H1 (cell line): ENCODE measurements around the gene SPDYC. TPM values are rescaled to one million over a fixed set of nuclear protein-coding genes. Genes with fewer than 3 reads are reported as not detected.

Experiments
- ATF3 ChIP-seq: IDR thresholded peaks from 2 replicates; pipeline ENCODE4 v1.6.1; 2011; ENCODE audit warnings: low read depth, mild to moderate bottlenecking, low read length; ENCODE audit not compliant: insufficient read depth
- CHD7 ChIP-seq: fragments of 300-600 bp; sonication (generic); IDR thresholded peaks from 2 replicates; pipeline ENCODE4 v1.7.1; 2012; ENCODE audit warnings: low read length, moderate library complexity, mild to moderate bottlenecking, inconsistent platforms; ENCODE audit not compliant: insufficient replicate concordance
- CTBP2 ChIP-seq: IDR thresholded peaks from 2 replicates; pipeline ENCODE4 v1.7.0; 2011; ENCODE audit warnings: borderline replicate concordance, mild to moderate bottlenecking, moderate library complexity, mixed read lengths, low read length; ENCODE audit not compliant: insufficient read depth, insufficient read length
- PHF8 ChIP-seq: fragments of 200-600 bp; sonication (generic); conservative IDR thresholded peaks from 2 replicates; pipeline ENCODE4 v1.7.1; 2012; ENCODE audit warnings: low read depth, mild to moderate bottlenecking, inconsistent platforms, low read length, moderate library complexity
- SIN3A ChIP-seq, 2 experiments: IDR thresholded peaks in 1 of 2; conservative IDR thresholded peaks in 1 of 2; 2 replicates each; pipeline ENCODE4 v1.6.1; 2011 to 2012; ENCODE audit warnings: low read length in 2 of 2, improper control_type of control experiment in 1 of 2, low read depth in 1 of 2, mild to moderate bottlenecking in 1 of 2
- SP1 ChIP-seq: IDR thresholded peaks from 2 replicates; pipeline ENCODE4 v1.6.1; 2011; ENCODE audit warnings: low read depth, low read length
- SRF ChIP-seq: IDR thresholded peaks from 2 replicates; pipeline ENCODE4 v1.6.1; 2011; ENCODE audit warnings: mild to moderate bottlenecking, low read depth, low read length, moderate library complexity
- TBP ChIP-seq: IDR thresholded peaks from 2 replicates; pipeline ENCODE4 v1.6.1; 2011; ENCODE audit warnings: low read depth, low read length, improper control_type of control experiment
- polyA plus RNA-seq, 7 experiments: library from polyadenylated mRNA; depleted of rRNA in 3 of 7; stranded (reverse) in 5 of 7; unstranded in 2 of 7; fragments of >200 nt in 5 of 7; fragments of 200-250 nt in 2 of 7; gene quantifications; 1 replicate in 5 of 7; 2 replicates in 1 of 7; 4 replicates in 1 of 7; pipeline versions ENCODE4 v1.2.1 to v1.2.3, GENCODE V29; 2011 to 2013; ENCODE audit warnings: missing spikeins in 2 of 7, mixed read lengths in 2 of 7
- total RNA-seq: library from RNA; stranded (reverse); fragmentation: NEBNext Ultra II Directional; extraction: Animal tissue kit (Norgen Biotek cat#: 25700); gene quantifications from 2 replicates; pipeline ENCODE4 v1.2.1, GENCODE V29; 2021

The SPDYC gene
- total and polyA plus RNA-seq, 2 of the 8 experiments (the other 6 are each of a cell fraction or from before 2014, with no cell fraction given), result 0.15 TPM; not detected in 1

- TF ChIP-seq CHD7 (no peak), TBP (no peak), SP1 (no peak), SIN3A (conservative IDR thresholded peaks at IDR 0.05 in 1 of 2, IDR thresholded peaks at IDR 0.05 in 1 of 2; ENCODE audit: low read depth in 1 of 2, low read length in 2 of 2) (no peak), PHF8 (no peak), SRF (no peak), ATF3 (no peak), CTBP2 (no peak)
Observed at GRCh38 chr11:65169164-65169641, 830 bp upstream of the SPDYC start (continued).
